Brain microvascular endothelial cell (primary cell): Measurements from ENCODE around the gene PIP4K2A.

Experiments
- DNase-seq: peaks from one replicate; pipeline ENCODE4 v3.0.0-alpha.2; 2020
- H3K27ac ChIP-seq: fragments of 250-450 bp; sonication (Bioruptor Pico); 2 replicates; pipeline ENCODE4 v1.5.1; 2020; ENCODE audit warnings: mild to moderate bottlenecking, moderate library complexity
- H3K27me3 ChIP-seq: fragments of 250-450 bp; sonication (Bioruptor Pico); replicated peaks from 2 replicates; pipeline ENCODE4 v1.5.1; 2020; ENCODE audit warnings: mild to moderate bottlenecking
- H3K36me3 ChIP-seq: fragments of 250-450 bp; sonication (Bioruptor Pico); replicated peaks from 2 replicates; pipeline ENCODE4 v1.5.1; 2020; ENCODE audit warnings: mild to moderate bottlenecking
- H3K4me3 ChIP-seq: 2 replicates; pipeline ENCODE4 v1.5.1; 2011; ENCODE audit warnings: low read depth, mild to moderate bottlenecking, control low read depth, low read length, moderate library complexity
- in situ Hi-C: cut with HindIII; loops from 2 replicates; pipeline ENCODE4 v1.10.0; 2017; ENCODE audit warnings: low sequenced_read_pairs, low pct_ligation_motif_present
- TF ChIP-seq, protein P1 (sequence below): IDR thresholded peaks from 2 replicates; pipeline ENCODE4 v1.5.1; 2011; ENCODE audit warnings: low read depth, mild to moderate bottlenecking, moderate library complexity, low read length, control low read depth, inconsistent platforms; ENCODE audit errors: missing control alignments

PIP4K2A gene

DNA sequence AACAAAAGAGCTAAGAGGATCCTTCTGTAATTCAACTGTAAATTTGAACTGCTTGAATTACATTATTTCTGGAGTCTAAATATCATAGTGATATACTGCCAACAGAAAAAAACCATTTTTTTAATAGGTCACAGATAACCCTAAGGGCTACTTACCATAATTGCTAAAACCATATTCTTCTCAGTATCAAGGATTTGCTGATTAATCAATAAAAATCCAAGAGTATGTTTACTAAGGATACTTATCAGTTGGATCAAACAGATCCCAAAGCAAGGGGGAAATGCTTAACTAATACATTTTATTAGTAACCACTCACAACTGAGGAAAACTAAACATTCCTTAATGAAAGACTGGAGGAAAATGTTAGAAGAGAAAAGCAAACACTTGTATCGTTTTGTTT, 166.0 kb downstream of the PIP4K2A start:
- in situ Hi-C loops = no loop called here
- TF ChIP-seq, protein P1, sequence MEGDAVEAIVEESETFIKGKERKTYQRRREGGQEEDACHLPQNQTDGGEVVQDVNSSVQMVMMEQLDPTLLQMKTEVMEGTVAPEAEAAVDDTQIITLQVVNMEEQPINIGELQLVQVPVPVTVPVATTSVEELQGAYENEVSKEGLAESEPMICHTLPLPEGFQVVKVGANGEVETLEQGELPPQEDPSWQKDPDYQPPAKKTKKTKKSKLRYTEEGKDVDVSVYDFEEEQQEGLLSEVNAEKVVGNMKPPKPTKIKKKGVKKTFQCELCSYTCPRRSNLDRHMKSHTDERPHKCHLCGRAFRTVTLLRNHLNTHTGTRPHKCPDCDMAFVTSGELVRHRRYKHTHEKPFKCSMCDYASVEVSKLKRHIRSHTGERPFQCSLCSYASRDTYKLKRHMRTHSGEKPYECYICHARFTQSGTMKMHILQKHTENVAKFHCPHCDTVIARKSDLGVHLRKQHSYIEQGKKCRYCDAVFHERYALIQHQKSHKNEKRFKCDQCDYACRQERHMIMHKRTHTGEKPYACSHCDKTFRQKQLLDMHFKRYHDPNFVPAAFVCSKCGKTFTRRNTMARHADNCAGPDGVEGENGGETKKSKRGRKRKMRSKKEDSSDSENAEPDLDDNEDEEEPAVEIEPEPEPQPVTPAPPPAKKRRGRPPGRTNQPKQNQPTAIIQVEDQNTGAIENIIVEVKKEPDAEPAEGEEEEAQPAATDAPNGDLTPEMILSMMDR = no peak
- H3K36me3 ChIP-seq = peaks cover 3% of the 10 kb centered on the region
- no peak overlapping the region for H3K27ac ChIP-seq
- no peaks in the 10 kb centered on the region for H3K27me3 ChIP-seq
- no peak overlapping the region for H3K4me3 ChIP-seq
- DNase-seq = no peak

DNA sequence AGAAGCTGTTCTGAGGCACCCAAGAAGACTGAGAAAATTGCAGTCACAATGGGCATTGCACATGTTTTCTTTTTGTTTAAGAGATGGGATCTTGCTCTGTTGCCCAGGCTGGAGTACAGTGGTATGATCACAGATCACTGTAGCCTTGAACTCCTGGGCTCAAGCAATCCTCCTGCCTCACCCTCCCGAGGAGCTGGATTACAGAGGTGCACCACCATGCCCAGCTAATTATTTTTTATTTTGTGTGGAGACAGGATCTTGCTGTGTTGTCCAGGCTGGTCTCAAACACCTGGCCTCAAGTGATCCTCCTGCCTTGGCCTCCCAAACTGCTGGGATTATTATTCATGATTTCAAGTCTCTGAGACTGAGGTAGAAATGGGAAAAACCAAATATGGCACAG, 168.7 kb downstream of the PIP4K2A start:
- H3K36me3 ChIP-seq = peaks cover 3% of the 10 kb centered on the region
- in situ Hi-C loops = no loop called here

DNA sequence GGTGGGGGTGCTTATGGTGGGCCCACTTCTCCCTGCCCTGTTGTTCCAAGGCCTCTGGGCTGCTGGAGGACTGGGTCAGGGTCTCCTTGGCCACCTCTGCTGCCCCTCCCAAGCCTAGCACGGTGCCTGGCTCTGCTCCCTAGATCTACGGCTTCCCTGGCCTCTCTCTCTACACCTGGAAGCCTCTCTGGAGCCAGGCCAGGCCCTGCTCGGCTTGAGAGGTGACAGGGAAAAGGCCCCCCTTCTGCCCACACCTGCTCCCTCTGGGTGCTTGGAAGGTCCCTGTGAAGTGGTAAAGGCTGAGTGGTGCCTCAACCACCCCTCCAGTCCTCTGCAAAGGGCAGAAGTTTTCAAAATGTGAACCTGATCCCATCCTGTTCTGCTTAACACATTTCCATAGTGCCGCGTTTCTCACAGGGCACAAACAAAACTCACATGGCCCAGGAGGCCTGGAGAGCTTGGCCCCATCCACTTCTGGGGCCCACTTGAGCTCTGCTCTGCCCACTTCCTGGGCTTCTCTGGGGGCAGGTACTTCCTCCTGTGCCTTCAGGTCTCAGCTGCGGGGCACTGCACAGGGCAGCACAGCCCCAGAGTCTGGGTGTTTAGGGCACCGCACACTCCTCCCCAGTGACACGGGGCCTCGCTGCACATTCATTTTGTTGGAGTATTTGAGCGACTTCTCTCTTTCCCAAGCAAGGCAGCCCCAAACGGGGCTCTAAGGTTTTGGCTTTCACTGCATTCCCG, 169.9 kb downstream of the PIP4K2A start:
- in situ Hi-C loops = no loop called here
- peaks cover 3% of the 10 kb centered on the region for H3K36me3 ChIP-seq
- DNase-seq = no peak
- H3K27me3 ChIP-seq = no peaks in the 10 kb centered on the region
- TF ChIP-seq, protein P1 = no peak
- no peak overlapping the region for H3K4me3 ChIP-seq
- H3K27ac ChIP-seq = no peak overlapping the region

More for the DNA sequence above, 168.7 kb downstream of the PIP4K2A start:
- H3K27ac ChIP-seq = no peak overlapping the region
- DNase-seq = no peak
- H3K4me3 ChIP-seq = no peak overlapping the region
- TF ChIP-seq, protein P1 = no peak
- no peaks in the 10 kb centered on the region for H3K27me3 ChIP-seq

GRCh38 chr10:22542773-22543172, 171.6 kb downstream of the PIP4K2A start:
- H3K27ac ChIP-seq = no peak overlapping the region
- TF ChIP-seq, protein P1 = no peak
- no peak for DNase-seq
- no peak overlapping the region for H3K4me3 ChIP-seq
- in situ Hi-C loops = no loop called here
- H3K27me3 ChIP-seq = no peaks in the 10 kb centered on the region
- no peaks in the 10 kb centered on the region for H3K36me3 ChIP-seq

- in situ Hi-C loops = no loop called here
- TF ChIP-seq, protein P1 = no peak
- DNase-seq = no peak
- Histone ChIP-seq H3K27ac (no peak overlapping the region), H3K4me3 (no peak overlapping the region), H3K27me3 (no peaks in the 10 kb centered on the region), H3K36me3 (no peaks in the 10 kb centered on the region)
These were observed 172.5 kb downstream of the PIP4K2A start for GRCh38 chr10:22541900-22542299.

DNA sequence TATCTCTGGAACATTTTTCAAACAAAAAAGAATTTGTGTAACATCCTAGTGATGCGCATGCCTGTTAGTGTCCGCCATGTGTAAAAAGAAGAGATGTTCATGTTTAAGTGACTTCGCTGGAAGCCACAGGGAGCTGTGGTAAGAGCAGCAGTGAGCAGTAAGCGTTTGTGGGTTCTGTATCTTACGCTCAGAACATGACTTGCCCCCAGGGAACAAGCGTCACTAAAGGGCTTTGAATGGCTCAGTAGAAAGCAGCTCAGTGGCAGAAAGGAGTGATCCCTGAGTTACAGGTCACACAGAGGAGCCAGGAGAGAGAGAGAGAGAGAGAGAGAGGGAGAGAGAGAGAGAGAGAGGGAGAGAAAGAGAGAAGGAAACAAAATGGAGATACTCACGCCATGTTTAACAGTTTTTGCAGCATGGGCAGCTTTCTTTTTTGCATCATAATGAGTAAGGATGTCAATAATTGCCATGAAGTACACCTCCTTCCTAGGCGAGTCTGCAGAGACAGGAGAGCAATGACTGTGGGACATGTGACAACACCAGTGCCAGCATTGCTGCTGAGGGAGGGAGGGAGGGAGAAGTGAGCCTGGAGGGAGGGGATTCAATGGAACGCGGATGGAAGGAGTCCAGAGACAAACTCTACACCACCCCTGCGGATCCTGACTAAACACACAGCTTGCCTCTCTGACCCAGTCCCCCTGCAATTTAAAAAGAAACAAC, 174.6 kb downstream of the PIP4K2A start:
- in situ Hi-C loops = no loop called here
- no peak for DNase-seq
- Histone ChIP-seq H3K27me3 (no peaks in the 10 kb centered on the region), H3K36me3 (no peaks in the 10 kb centered on the region), H3K27ac (no peak overlapping the region), H3K4me3 (no peak overlapping the region)
- TF ChIP-seq, protein P1 = no peak
